GM21515 (cell line): ENCODE results near the gene CYBC1.
"Not testable (repeated sequence)": the region's sequence is repeated elsewhere in the genome, so short reads cannot be mapped to it uniquely, and the experiment has no call there.

Experiments
- ATAC-seq: cut with Tn5 transposase; IDR thresholded peaks from one replicate; pipeline ENCODE4 v1.9.1; 2021; ENCODE audit not compliant: unreplicated experiment

Gene CYBC1

GRCh38 chr17:82435601-82436583 lies 14.7 kb downstream of the CYBC1 start:
- ATAC-seq: no peak

DNA sequence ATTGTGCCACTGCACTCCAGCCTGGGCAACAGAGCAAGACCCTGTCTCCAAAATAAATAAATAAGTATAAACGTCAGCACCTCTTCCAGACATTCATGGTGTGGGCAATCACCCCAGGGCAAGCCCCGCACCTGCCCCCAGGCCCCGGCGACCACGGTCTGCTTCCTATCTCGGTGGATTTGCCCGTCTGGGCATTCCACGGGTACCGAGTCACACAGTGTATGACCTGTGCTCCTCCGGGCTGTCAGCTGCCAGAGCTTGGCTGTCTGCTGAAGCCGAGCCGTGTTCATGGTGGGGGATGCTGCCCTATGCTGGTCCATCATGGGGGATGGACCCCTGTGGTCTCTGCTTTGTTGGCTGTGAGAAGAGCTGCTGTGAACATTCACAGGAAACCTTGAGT lies 15.4 kb downstream of the CYBC1 start:
- no peak for ATAC-seq

DNA sequence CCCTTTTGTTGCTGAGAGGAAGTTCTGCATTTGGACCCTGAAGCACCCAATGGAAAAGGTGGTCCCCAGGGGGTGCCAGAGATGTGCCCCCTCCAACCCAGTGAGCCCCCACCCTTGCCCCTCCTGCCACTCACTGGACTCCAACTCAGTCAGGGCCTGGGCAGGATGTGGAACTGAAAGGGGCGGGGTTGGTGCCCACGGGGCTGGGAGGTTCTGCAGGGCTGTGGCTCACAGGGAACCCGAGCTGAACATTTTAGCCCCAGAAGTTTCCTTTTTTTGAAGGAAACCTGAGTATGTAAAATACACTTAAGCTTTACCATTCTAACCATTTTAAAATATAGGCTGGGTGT lies 16.4 kb downstream of the CYBC1 start:
- ATAC-seq: no peak

GRCh38 chr17:82433560-82434215 lies 16.9 kb downstream of the CYBC1 start:
- ATAC-seq: no peak

GRCh38 chr17:82432017-82432416 lies 18.5 kb downstream of the CYBC1 start:
- ATAC-seq: no peak

GRCh38 chr17:82429824-82430223 lies 20.7 kb downstream of the CYBC1 start:
- ATAC-seq: no peak

DNA sequence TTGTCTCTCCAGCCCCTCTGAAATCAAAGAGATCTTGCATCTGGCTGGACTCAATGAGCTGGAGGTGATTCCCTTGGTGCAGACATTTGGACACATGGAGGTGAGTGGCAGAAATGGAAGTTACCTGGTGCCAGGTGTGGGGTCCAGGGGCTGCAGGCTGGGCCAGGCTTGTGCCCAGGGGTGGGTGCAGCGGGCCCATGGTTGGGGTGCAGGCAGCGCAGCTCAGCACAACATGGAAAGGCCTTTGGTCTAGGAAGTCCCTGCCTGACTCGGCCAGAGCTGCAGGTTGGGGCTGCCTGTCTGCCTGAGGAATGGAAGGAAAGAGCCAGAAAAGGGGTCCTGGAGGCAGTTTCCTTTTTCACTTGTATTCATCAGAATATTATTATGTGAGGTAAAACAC lies 22.0 kb downstream of the CYBC1 start:
- ATAC-seq: no peak

GRCh38 chr17:82424863-82425159 lies 25.7 kb downstream of the CYBC1 start:
- no peak for ATAC-seq

GRCh38 chr17:82424001-82424862 lies 26.3 kb downstream of the CYBC1 start:
- no peak for ATAC-seq

- no peak for ATAC-seq
Observed at GRCh38 chr17:82419540-82419939, 31.0 kb downstream of the CYBC1 start.

GRCh38 chr17:82418001-82418986 lies 32.3 kb downstream of the CYBC1 start, which contains the start of the genes HEXD and OGFOD3:
HEXD (plus strand) TSS chr17:82418347; CDS start chr17:82419800, 1,453 bp downstream.
OGFOD3 (minus strand) TSS chr17:82418586; CDS start chr17:82418485, 101 bp downstream.
- ATAC-seq: peak; percentile 86

DNA sequence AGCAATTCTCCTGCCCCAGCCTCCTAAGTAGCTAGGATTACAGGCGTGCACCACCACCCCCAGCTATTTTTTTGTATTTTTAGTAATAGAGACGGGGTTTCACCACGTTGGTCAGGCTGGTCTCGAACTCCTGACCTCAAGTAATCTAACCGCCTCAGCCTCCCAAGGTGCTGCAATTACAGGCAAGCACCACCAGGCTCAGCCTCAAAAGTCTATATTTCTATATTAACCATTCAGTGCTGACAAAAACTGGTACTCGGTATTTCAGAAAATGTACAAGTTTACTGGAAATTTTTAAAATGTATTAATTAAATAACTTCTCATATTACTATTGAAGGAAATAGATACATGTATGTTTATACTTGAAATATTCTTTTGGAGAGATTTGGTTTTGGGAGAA lies 33.8 kb downstream of the CYBC1 start:
- no peak for ATAC-seq

DNA sequence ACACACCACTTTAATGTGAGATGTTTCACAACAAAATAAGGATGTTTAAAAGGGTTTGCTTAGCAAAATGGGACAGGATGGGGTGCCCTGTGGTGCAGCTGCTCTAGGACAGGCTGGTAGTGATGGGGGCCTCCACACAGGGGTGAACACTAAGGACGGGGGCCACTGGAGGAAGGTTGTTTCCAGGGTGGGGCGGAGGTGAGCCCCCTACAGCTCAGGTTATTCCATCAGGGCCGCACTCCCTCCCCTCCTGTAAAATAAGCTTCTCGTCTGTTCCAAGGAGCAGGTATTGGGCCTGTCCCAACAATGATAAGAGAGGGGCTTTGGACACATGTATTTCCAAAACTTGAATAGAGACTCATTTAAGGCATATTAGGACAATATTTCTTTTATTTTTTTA lies 34.3 kb downstream of the CYBC1 start:
- ATAC-seq: no peak

DNA sequence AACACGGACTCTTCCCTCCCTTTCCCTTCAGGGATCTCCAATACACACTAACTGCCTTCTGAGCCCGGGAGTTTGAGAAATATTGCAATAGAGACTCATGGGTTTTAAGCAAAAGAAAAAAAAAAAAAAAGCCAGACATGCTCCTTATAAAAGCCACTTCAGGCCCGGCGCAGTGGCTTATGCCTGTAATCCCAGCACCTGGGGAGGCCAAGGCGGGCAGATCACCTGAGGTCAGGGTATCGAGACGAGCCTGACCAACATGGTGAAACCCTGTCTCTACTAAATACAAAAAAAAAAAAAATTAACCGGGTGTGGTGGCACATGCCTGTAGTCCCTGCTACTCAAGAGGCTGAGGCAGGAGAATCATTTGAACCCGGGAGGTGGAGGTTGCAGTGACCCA lies 34.8 kb downstream of the CYBC1 start:
- ATAC-seq: no peak

- ATAC-seq: no peak
Observed at GRCh38 chr17:82415336-82415735, 35.2 kb downstream of the CYBC1 start.

DNA sequence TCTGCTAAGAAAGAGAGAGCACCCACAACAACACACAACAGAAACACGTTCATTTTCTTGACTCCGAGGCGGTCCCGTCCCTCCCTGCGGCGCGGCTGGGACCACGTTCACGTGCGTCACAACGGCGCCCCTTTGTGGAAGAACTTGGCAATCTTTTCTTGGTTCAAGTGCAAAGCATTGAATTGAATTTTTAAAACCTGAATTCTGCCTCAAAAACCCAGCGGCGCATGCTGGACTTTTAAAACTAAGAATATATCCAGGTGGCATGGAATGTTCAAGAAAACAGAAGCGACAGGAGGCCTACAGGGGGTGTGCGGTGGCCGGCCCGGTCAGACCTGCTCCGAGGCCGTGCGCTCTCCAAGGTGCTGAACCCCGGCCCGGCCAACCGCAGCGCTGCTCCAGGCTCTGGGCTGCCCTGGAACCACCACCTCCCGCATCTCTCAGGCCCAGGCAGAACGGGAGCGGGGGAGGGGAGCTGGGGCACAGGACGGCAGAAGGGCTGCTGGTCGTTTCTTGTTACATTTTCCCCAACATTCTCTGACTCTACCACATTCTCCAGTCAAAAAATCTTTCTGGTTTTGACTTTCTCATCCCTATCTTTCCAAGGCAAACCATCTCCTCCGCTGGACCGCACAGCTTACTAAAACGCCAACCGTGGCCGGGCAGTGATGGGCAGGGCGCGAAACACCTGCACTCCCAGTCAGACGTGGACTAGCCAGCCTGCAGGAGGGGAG lies 35.8 kb downstream of the CYBC1 start:
- ATAC-seq: no peak

DNA sequence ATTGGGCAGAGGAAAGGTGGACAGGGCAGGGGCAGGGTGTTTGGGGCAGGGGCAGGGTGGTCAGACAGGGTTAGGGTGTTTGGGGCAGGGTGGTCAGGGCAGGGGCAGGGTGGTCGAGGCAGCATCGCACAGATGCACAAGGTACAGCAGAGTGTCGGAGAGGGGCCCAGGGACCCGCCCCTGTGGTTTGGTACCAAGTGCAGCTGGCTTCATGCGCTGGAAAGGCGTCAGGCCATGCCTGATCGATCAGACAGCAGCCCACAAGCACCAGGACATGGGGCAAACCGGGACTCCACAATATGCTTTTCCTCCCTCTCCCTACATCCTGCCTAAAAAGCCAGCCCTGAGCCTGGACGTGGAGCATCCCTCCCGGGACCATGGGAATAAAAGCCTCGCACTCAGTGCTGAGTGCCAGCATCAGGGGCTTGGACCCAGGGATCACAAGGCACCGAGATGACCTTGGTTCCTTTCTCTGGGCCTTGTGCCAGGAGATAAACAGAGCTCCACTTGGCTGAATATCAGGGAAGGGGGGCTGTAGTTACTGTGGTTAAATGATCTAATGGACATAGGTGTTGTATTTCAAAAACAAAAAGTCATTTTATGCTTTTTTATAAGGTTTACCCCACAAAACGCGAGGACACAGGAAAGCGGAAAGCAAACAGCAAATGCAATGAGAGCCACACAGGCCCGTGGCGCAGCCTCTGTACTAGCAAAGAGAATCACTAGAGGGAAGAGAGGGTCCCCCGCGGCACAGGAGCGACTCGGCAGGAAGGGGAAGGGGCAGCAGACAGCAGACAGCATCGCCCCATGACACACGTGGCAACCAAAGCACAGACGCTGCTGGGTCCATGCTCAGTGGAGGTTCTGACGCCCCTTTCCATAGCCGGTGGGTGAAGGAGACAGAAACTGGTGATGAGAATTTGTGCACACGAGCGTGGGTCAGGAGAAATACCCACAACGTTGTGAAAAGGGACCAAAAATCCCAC lies 37.7 kb downstream of the CYBC1 start:
- ATAC-seq: no peak

DNA sequence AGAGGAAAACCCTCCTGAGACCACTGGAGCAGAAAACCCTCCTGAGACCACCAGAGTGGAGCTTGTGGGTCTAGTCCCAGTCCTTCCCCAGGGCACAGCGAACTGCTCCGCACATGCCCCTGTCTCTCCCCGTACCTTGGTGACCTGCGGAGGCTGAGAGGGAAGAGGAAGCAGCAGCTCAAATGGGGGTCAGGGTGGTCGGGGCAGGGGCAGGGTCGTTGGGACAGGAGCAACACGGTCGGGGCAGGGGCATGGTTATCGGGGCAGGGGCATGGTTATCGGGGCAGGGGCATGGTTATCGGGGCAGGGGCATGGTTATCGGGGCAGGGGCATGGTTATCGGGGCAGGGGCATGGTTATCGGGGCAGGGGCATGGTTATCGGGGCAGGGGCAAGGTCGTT lies 38.5 kb downstream of the CYBC1 start:
- not testable (repeated sequence) for ATAC-seq
